Activated T-helper 2 cell treated with anti-CD3 and anti-CD28 coated beads, Interferon-gamma antibody, Interleukin-2, Interleukin-4, amounts not matched to agents 10 μg/mL and 5 μg/mL and 100 μg/mL, durations not matched to agents 14 hours and 24 hours and 36 hours (primary cell): ENCODE results near the gene IQCM. TPM values are rescaled to one million over a fixed set of nuclear protein-coding genes. Genes with fewer than 3 reads are reported as not detected.
"Not testable (repeated sequence)": the region's sequence is repeated elsewhere in the genome, so short reads cannot be mapped to it uniquely, and the experiment has no call there.

Experiments
- DNase-seq: peaks from one replicate; pipeline ENCODE4 v3.0.0; 2021; ENCODE audit warnings: low spot score
- H3K27ac Mint-ChIP-seq: one replicate; pipeline ENCODE4 v1.8.0; 2021; ENCODE audit warnings: mixed read lengths
- H3K27me3 Mint-ChIP-seq: one replicate; pipeline ENCODE4 v1.8.0; 2021; ENCODE audit warnings: low read depth, mixed read lengths
- H3K36me3 Mint-ChIP-seq: one replicate; pipeline ENCODE4 v1.8.0; 2021; ENCODE audit warnings: low read depth, mixed read lengths
- H3K4me1 Mint-ChIP-seq: one replicate; pipeline ENCODE4 v1.8.0; 2021; ENCODE audit warnings: low read depth, mixed read lengths
- H3K4me3 Mint-ChIP-seq: one replicate; pipeline ENCODE4 v1.8.0; 2021; ENCODE audit warnings: low read depth, mild to moderate bottlenecking, moderate library complexity, mixed read lengths
- H3K9me3 Mint-ChIP-seq: one replicate; pipeline ENCODE4 v1.8.0; 2021; ENCODE audit warnings: mixed read lengths
- intact Hi-C: fragments of 100-400 bp; cut with micrococcal nuclease; formaldehyde crosslinking; loops from one replicate; pipeline ENCODE4 v1.15.1; 2023
- total RNA-seq: library from RNA; stranded (reverse); gene quantifications from 2 replicates; pipeline ENCODE4 v1.2.3, GENCODE V29; 2022

The IQCM gene
- total RNA-seq, 1 donor from 2014 or later = not detected

- Mint-ChIP-seq H3K27me3 (no peaks in the 10 kb centered on the region), H3K36me3 (no peaks in the 10 kb centered on the region), H3K4me1 (no peaks in the 10 kb centered on the region), H3K27ac (no peak overlapping the region), H3K9me3 (peaks cover 9% of the 10 kb centered on the region), H3K4me3 (no peak overlapping the region)
- intact Hi-C loops = no loop called here
- no peak for DNase-seq
Observed at GRCh38 chr4:149343614-149344013, 472.0 kb downstream of the IQCM start.

GRCh38 chr4:149341117-149341516 is 474.5 kb downstream of the IQCM start:
- H3K27ac Mint-ChIP-seq, intact Hi-C loops, H3K27me3 Mint-ChIP-seq, H3K36me3 Mint-ChIP-seq, H3K4me1 Mint-ChIP-seq, DNase-seq, H3K4me3 Mint-ChIP-seq: not testable (repeated sequence)
- H3K9me3 Mint-ChIP-seq = peaks cover 12% of the 10 kb centered on the region

DNA sequence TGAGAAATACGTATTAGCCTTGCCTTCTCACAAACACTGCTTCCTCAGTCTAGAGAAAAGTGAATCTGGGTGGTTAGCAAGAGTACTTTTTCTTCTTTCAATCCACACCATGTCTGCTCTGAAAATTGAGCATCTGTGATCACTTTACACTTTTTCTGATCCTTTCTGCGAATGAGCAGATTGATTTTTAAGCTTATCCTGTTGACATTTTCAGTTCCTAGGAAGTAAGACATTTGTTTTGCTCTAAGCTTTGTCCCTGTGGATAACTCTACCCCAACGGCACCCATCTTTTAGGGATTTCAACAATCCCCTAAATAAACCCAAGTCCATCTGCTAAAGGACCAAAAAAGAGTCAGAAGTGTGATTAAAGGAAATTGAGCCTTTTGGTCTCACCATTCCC is 487.5 kb downstream of the IQCM start:
- Mint-ChIP-seq H3K4me1 (no peaks in the 10 kb centered on the region), H3K27ac (no peak overlapping the region), H3K9me3 (peaks cover 12% of the 10 kb centered on the region), H3K27me3 (no peaks in the 10 kb centered on the region), H3K36me3 (no peaks in the 10 kb centered on the region), H3K4me3 (no peak overlapping the region)
- no peak for DNase-seq
- intact Hi-C loops = no loop called here

DNA sequence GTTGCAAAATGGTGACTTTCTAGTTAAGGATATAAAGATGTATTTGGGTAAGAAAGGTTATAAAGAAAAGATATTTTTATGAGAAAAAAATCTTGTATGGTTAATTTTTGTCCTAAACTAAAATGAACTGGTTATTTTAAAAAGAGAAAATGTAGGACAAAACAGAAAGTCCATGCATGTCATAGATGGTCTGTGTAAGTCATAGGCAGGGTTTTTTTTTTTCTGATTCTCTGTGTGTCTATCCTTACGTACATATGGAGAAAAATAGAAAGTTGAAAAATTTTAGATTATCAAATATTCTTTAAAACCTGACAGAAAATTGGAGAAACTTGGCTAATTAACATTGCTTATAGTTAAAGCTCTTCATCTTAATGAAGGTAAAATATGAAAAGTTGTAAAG is 493.4 kb downstream of the IQCM start:
- no peak overlapping the region for H3K4me3 Mint-ChIP-seq
- H3K36me3 Mint-ChIP-seq = no peaks in the 10 kb centered on the region
- peaks cover 34% of the 10 kb centered on the region for H3K9me3 Mint-ChIP-seq
- H3K27ac Mint-ChIP-seq = no peak overlapping the region
- intact Hi-C loops = no loop called here
- no peaks in the 10 kb centered on the region for H3K4me1 Mint-ChIP-seq
- no peak for DNase-seq
- H3K27me3 Mint-ChIP-seq = no peaks in the 10 kb centered on the region

- Mint-ChIP-seq H3K27ac (no peak overlapping the region), H3K9me3 (peaks cover 34% of the 10 kb centered on the region), H3K36me3 (no peaks in the 10 kb centered on the region), H3K4me1 (no peaks in the 10 kb centered on the region), H3K27me3 (no peaks in the 10 kb centered on the region), H3K4me3 (no peak overlapping the region)
- intact Hi-C loops = no loop called here
- no peak for DNase-seq
Observed at GRCh38 chr4:149321438-149321837, 494.2 kb downstream of the IQCM start.

- no peak for DNase-seq
- H3K27me3 Mint-ChIP-seq = no peaks in the 10 kb centered on the region
- no peak overlapping the region for H3K4me3 Mint-ChIP-seq
- H3K27ac Mint-ChIP-seq = no peak overlapping the region
- intact Hi-C loops = no loop called here
- H3K9me3 Mint-ChIP-seq = peaks cover 11% of the 10 kb centered on the region
- no peaks in the 10 kb centered on the region for H3K36me3 Mint-ChIP-seq
- no peaks in the 10 kb centered on the region for H3K4me1 Mint-ChIP-seq
Observed at GRCh38 chr4:149311076-149311475, 504.6 kb downstream of the IQCM start.

GRCh38 chr4:149306537-149306936 is 509.1 kb downstream of the IQCM start:
- no peak overlapping the region for H3K27ac Mint-ChIP-seq
- peaks cover 5% of the 10 kb centered on the region for H3K9me3 Mint-ChIP-seq
- no peak for DNase-seq
- no peaks in the 10 kb centered on the region for H3K27me3 Mint-ChIP-seq
- no peaks in the 10 kb centered on the region for H3K4me1 Mint-ChIP-seq
- H3K36me3 Mint-ChIP-seq = no peaks in the 10 kb centered on the region
- no peak overlapping the region for H3K4me3 Mint-ChIP-seq
- intact Hi-C loops = no loop called here
